K562 (cell line): Measurements from ENCODE around the gene PYGM. TPM values are rescaled to one million over a fixed set of nuclear protein-coding genes. Genes with fewer than 3 reads are reported as not detected.

ENCODE experiments used
- ARID1B ChIP-seq: fragments of 450-650 bp; IDR thresholded peaks from 2 replicates; pipeline ENCODE4 v1.6.1; 2016; ENCODE audit warnings: antibody characterized with exemption, mild to moderate bottlenecking, inconsistent platforms
- CREB1 ChIP-seq, 2 experiments: sonication (generic) in 1 of 2; formaldehyde crosslinking in 1 of 2; IDR thresholded peaks; 2 replicates each; pipeline versions ENCODE4 v1.6.1 to v1.8.0; 2012 to 2022; ENCODE audit warnings: inconsistent platforms in 1 of 2, mild to moderate bottlenecking in 1 of 2, missing genetic modification reagents in 1 of 2, moderate library complexity in 1 of 2
- CTBP1 ChIP-seq: fragments of 450-650 bp; IDR thresholded peaks from 2 replicates; pipeline ENCODE4 v1.6.1; 2016; ENCODE audit warnings: borderline replicate concordance
- CXXC5 ChIP-seq: fragments of 250-450 bp; sonication (Bioruptor Pico); IDR thresholded peaks from 2 replicates; pipeline ENCODE4 v1.8.0; 2022; ENCODE audit warnings: inconsistent platforms, mild to moderate bottlenecking, moderate library complexity
- EHMT2 ChIP-seq: fragments of 450-650 bp; IDR thresholded peaks from 2 replicates; pipeline ENCODE4 v1.6.1; 2018; ENCODE audit warnings: antibody characterized with exemption
- L3MBTL2 ChIP-seq: fragments of 450-650 bp; IDR thresholded peaks from 2 replicates; pipeline ENCODE4 v1.6.1; 2016; ENCODE audit warnings: mild to moderate bottlenecking, moderate library complexity
- MTA1 ChIP-seq: fragments of 450-650 bp; IDR thresholded peaks from 2 replicates; pipeline ENCODE4 v1.6.1; 2017; ENCODE audit warnings: borderline replicate concordance
- NFYB ChIP-seq: IDR thresholded peaks from 2 replicates; pipeline ENCODE4 v1.6.1; 2011; ENCODE audit warnings: mild to moderate bottlenecking, moderate library complexity; ENCODE audit not compliant: insufficient read length; ENCODE audit errors: extremely low read depth
- RAD21 ChIP-seq, 2 experiments: fragments of 250-450 bp in 1 of 2; fragments of 450-650 bp in 1 of 2; sonication (Bioruptor Pico) in 1 of 2; formaldehyde crosslinking in 1 of 2; IDR thresholded peaks in 1 of 2; conservative IDR thresholded peaks in 1 of 2; 2 replicates each; pipeline versions ENCODE4 v1.4.0 to v1.8.0; 2020 to 2022; ENCODE audit warnings: mild to moderate bottlenecking in 2 of 2, moderate library complexity in 1 of 2
- SFPQ ChIP-seq: fragments of 200-400 bp; formaldehyde crosslinking; IDR thresholded peaks from 2 replicates; pipeline ENCODE4 v1.6.1; 2017; ENCODE audit warnings: mild to moderate bottlenecking, low read depth, low read length, moderate library complexity
- ZFX ChIP-seq: sonication (generic); formaldehyde crosslinking; IDR thresholded peaks from 2 replicates; pipeline ENCODE4 v1.8.0; 2022; ENCODE audit warnings: mild to moderate bottlenecking, missing genetic modification reagents, moderate library complexity
- polyA plus RNA-seq, 8 experiments: library from polyadenylated mRNA; depleted of rRNA in 4 of 8; stranded (reverse) in 5 of 8; unstranded in 3 of 8; fragments of >200 nt; fragmentation: Nextera tagmentation in 2 of 8; fragmentation: Illumina TruSeq in 1 of 8; extraction: Ambion mirVana in 2 of 8; extraction: Trizol in 1 of 8; gene quantifications; 2 replicates each; pipeline versions ENCODE4 v1.2.1 to v1.2.3, GENCODE V29; 2011 to 2014; ENCODE audit warnings: inconsistent platforms in 1 of 8, missing spikeins in 1 of 8
- total RNA-seq, 7 experiments: library from RNA; depleted of rRNA in 6 of 7; stranded (reverse); fragments of >200 nt in 6 of 7; fragmentation: Illumina TruSeq in 2 of 7; extraction: Trizol in 2 of 7; gene quantifications; 2 replicates each; pipeline versions ENCODE4 v1.2.1 to v1.2.3, GENCODE V29; 2011 to 2021; ENCODE audit warnings: low replicate concordance in 1 of 7
- TF ChIP-seq, protein P1 (sequence below): fragments of 450-650 bp; IDR thresholded peaks from 2 replicates; pipeline ENCODE4 v1.6.1; 2016; ENCODE audit warnings: low read depth, mild to moderate bottlenecking, moderate library complexity
- TF ChIP-seq, protein P2 (sequence below): fragments of 250-450 bp; sonication (Bioruptor Pico); IDR thresholded peaks from 2 replicates; pipeline ENCODE4 v1.4.0; 2020
- TF ChIP-seq, protein P3 (sequence below): IDR thresholded peaks from 3 replicates; pipeline ENCODE4 v1.6.1; 2011; ENCODE audit warnings: borderline replicate concordance, mild to moderate bottlenecking, moderate library complexity; ENCODE audit not compliant: insufficient read length; ENCODE audit errors: extremely low read depth

PYGM gene
- total and polyA plus RNA-seq, 9 of the 15 experiments (the other 6 are each of a cell fraction or from before 2014, with no cell fraction given): 0.07 to 1.5 (median 0.68) TPM

DNA sequence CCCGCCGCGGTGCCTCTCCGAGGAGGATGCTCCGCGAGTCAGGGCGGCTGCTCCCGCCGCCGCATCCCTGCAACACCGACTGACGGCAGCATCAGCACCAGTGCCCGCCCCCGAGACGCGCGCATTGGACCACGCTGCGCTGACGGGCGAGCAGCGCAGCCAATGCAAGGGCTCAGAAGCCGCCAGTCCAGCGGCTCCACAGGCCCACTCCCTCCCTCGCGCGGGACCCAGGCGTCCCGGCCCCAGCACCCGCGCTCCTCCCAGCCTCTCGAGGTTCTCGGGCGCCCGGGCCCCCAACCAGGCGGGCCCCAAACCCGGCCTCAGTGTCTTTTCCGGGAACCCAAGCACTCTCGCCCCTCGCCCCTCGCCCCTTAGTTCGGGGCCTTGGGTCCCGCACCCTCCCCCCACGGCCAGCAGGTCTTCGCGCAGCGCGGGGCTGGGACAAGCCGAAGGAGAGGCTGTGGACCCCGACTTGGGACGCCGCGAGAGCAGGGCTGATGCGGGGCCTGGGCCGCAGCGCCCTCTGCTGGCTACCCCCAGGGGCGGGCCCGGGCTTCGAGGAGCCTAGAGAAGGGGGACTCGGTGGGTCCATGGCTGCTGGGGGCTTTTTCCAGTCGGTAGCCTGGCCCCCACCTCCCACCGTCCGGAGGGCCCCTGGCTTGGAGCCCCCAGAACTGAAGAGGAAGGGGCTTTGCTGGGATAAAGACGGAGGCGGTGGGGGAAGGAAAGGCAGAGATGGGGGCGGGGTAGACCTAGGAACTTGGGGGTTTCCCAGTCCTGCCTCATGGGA, 36.5 kb downstream of the PYGM start, which contains the start of gene NRXN2 (continued):
- TF ChIP-seq CREB1 (IDR thresholded peaks at IDR 0.05) (no peak), CREB1 (CRISPR knock-in tag; IDR thresholded peaks at IDR 0.05) (peak; percentile 25; the same call in 1 of the 2 replicates), CTBP1 (peak; percentile 98), CXXC5 (CRISPR knock-in tag) (peak; percentile 45; the same call in 1 of the 2 replicates), EHMT2 (no peak), SFPQ (no peak), ZFX (CRISPR knock-in tag) (peak; percentile 63), RAD21 (CRISPR knock-in tag; conservative IDR thresholded peaks at IDR 0.05 in 1 of 2, IDR thresholded peaks at IDR 0.05 in 1 of 2) (peak; percentile 83 to 86), NFYB (peak; percentile 87), L3MBTL2 (0 out of 2 replicates have a peak, but pooled peaks have one; percentile 43), ARID1B (0 out of 2 replicates have a peak, but pooled peaks have one; percentile 10), MTA1 (0 out of 2 replicates have a peak, but pooled peaks have one; percentile 36)
- TF ChIP-seq, protein P1, sequence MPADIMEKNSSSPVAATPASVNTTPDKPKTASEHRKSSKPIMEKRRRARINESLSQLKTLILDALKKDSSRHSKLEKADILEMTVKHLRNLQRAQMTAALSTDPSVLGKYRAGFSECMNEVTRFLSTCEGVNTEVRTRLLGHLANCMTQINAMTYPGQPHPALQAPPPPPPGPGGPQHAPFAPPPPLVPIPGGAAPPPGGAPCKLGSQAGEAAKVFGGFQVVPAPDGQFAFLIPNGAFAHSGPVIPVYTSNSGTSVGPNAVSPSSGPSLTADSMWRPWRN: no peak
- TF ChIP-seq, protein P2, sequence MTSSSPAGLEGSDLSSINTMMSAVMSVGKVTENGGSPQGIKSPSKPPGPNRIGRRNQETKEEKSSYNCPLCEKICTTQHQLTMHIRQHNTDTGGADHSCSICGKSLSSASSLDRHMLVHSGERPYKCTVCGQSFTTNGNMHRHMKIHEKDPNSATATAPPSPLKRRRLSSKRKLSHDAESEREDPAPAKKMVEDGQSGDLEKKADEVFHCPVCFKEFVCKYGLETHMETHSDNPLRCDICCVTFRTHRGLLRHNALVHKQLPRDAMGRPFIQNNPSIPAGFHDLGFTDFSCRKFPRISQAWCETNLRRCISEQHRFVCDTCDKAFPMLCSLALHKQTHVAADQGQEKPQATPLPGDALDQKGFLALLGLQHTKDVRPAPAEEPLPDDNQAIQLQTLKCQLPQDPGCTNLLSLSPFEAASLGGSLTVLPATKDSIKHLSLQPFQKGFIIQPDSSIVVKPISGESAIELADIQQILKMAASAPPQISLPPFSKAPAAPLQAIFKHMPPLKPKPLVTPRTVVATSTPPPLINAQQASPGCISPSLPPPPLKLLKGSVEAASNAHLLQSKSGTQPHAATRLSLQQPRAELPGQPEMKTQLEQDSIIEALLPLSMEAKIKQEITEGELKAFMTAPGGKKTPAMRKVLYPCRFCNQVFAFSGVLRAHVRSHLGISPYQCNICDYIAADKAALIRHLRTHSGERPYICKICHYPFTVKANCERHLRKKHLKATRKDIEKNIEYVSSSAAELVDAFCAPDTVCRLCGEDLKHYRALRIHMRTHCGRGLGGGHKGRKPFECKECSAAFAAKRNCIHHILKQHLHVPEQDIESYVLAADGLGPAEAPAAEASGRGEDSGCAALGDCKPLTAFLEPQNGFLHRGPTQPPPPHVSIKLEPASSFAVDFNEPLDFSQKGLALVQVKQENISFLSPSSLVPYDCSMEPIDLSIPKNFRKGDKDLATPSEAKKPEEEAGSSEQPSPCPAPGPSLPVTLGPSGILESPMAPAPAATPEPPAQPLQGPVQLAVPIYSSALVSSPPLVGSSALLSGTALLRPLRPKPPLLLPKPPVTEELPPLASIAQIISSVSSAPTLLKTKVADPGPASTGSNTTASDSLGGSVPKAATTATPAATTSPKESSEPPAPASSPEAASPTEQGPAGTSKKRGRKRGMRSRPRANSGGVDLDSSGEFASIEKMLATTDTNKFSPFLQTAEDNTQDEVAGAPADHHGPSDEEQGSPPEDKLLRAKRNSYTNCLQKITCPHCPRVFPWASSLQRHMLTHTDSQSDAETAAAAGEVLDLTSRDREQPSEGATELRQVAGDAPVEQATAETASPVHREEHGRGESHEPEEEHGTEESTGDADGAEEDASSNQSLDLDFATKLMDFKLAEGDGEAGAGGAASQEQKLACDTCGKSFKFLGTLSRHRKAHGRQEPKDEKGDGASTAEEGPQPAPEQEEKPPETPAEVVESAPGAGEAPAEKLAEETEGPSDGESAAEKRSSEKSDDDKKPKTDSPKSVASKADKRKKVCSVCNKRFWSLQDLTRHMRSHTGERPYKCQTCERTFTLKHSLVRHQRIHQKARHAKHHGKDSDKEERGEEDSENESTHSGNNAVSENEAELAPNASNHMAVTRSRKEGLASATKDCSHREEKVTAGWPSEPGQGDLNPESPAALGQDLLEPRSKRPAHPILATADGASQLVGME: peak; percentile 100
- TF ChIP-seq, protein P3, sequence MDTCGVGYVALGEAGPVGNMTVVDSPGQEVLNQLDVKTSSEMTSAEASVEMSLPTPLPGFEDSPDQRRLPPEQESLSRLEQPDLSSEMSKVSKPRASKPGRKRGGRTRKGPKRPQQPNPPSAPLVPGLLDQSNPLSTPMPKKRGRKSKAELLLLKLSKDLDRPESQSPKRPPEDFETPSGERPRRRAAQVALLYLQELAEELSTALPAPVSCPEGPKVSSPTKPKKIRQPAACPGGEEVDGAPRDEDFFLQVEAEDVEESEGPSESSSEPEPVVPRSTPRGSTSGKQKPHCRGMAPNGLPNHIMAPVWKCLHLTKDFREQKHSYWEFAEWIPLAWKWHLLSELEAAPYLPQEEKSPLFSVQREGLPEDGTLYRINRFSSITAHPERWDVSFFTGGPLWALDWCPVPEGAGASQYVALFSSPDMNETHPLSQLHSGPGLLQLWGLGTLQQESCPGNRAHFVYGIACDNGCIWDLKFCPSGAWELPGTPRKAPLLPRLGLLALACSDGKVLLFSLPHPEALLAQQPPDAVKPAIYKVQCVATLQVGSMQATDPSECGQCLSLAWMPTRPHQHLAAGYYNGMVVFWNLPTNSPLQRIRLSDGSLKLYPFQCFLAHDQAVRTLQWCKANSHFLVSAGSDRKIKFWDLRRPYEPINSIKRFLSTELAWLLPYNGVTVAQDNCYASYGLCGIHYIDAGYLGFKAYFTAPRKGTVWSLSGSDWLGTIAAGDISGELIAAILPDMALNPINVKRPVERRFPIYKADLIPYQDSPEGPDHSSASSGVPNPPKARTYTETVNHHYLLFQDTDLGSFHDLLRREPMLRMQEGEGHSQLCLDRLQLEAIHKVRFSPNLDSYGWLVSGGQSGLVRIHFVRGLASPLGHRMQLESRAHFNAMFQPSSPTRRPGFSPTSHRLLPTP: no peak
